ENCODE results near the gene KPNA3.
"Not testable (repeated sequence)": the region's sequence is repeated elsewhere in the genome, so short reads cannot be mapped to it uniquely, and the experiment has no call there.

KPNA3 gene

DNA sequence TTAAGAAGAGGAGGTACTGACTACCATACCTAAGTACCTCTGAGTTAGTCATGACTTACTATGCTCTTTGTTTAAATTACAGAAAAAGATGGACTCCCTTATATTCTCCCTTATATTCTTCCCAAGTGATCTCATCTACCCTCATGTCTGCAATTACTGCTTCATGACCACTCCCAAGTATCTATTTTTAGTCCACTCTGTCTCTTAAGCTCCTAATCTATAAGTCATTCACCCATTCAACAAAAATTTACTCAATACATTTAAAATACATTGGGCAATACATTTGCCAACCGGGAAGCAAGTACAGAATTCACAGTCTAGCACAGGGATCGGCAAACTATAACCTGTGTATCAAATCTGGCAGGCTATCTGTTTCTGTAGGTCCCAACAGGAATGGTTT lies 42.6 kb downstream of the KPNA3 start:
- DNase-seq (ENCODE audit: low spot score) = no peak

DNA sequence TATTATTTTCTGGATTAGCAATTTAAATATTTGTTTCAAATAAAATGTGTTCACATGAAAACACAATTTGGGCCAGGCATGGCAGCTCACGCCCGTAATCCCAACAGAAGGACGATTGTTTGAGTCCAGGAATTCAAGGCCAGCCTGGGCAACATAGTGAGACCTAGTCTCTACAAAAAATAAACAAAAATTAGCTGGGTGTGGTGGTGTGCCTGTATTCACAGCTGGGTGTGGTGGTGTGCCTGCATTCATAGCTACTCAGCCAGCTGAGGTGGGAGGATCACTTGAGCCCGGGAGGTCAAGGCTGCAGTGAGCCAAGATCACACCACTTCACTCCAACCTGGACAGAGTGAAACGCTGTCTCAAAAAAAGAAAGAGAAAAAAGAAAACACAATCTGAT lies 46.4 kb downstream of the KPNA3 start:
- DNase-seq (ENCODE audit: low spot score) = no peak

DNA sequence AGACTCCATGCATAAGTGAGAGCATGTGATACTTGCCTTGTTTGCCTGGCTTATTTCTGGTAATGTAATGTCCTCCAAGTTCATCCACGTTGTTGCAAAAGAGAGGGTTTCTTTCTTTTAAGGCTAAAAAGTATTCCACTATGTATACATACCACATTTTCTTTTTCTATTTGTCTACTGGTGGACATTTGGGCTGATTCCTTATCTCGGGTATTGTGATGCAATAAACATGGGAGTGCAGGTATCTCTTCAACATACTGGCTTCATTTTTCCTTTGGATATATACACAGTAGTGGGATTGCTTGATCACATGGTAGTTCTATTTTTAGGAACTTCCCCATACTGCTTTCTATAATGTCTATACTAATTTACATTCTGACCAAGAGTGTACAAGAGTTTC lies 51.6 kb downstream of the KPNA3 start:
- DNase-seq (ENCODE audit: low spot score) = no peak

DNA sequence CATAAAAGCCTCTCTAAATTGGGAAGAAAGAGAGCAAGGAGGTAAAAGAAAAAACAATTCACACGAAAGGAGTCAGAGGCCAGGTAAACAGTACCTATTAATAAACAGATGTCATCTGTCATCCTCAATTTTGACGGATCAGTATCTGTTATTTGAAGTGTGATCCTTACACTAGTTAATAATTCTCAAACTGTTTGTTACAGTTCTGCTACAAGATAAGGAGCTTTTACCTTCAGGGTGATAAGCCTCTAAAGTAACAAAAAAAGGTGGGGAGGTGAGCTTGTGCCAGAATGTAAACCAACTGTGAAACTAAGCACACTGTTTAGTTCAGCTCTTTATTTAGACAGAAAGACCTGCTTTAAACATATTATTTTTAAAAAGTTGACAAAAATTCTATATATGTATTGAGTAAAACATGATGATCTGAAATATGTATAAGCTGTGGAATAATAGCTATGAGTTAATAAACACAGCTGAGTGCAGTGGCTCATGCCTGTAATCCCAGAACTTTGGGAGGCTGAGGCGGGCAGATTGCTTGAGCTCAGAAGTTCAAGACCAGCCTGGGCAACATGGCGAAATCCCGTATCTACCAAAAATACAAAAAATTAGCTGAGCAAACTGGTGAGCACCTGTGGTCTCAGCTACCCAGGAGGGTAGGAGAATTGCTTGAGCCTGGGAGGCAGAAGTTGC lies 52.8 kb downstream of the KPNA3 start:
- DNase-seq (ENCODE audit: low spot score) = no peak

DNA sequence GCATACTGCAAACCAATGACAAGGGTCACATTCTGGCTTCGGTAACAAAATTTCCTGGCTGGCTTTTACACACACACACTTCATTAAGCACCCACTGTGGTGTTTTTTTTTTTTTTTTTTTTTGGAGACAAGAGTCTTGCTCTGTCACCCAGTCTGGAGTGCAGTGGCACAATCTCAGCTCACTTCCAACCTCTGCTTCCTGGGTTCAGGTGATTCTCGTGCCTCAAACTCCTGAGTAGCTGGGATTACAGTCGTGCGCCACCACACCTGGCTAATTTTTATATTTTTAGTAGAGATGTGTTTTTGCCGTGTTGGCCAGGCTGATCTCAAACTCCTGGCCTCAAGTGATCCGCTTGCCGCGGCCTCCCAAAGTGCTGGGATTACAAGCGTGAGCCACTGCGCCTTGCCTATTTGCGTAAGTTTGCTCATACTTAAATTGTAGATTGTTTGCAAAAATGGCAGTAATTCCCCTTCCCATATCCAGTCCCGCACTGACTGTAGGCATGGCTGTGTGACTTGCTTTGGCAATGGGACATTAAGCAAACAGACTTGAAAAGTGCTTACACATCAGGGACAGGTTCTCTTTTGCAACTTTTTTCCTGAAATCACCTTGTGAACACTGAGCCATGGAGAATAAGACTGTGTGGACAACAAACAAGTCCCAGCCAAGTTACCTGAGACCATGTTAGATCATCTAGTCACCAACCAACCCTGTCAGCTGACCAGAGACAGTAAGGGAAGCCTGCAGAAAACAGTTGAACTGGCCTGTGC lies 59.1 kb downstream of the KPNA3 start:
- no peak for DNase-seq (ENCODE audit: low spot score)

DNA sequence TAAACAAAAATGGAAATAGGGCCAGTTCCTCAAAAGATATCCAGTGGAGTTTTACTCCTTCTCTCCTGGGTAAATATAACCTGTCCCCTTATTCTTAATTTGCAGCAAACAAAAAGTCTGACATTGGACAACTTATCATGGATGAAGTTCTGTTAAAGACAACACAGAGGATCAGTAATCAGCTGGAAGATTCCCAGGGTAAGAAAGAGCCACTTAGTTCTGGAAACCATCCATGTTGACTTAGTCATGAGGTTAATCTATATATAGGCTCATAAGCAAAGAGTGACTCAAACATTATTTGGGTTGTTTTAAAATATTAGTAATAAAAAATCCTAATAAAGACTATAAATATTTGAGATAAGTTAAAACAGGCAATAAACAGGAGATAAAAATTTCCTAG lies 60.7 kb downstream of the KPNA3 start:
- DNase-seq (ENCODE audit: low spot score) = no peak

DNA sequence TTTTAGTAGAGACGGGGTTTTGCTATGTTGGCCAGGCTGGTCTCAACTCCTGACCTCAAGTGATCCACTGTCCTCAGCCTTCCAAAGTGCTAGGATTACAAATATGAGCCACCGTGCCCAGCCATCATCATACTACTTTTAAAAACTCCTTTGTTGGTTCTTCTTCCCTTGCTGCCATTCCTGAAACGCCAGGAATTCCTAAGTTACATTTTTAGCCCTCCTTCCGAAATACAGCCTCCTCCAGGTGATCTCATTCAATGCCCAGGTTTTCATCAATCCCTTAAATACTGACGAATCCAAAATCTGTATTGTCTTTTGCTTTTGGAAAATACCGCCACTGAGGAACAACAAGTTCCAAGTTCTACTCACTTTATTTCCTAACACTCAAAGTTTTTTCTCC lies 75.9 kb downstream of the KPNA3 start:
- DNase-seq (ENCODE audit: low spot score) = no peak

DNA sequence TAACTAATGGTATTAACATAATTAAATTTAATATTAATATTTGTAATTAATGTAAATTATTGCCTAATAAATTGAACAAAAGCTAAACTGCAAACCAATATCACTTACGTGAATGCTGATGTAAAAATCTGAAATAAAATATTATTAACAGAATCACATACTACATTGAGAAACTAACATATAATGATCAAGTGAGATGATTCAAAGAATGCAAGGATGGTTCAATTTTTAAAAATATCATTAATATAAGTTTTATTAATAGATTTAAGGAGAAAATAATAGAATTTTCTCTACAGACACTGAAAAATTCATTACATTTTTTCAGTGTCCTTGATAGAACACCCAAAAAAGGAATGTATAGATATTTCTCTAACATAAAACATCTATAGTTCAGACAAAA lies 77.7 kb downstream of the KPNA3 start:
- DNase-seq (ENCODE audit: low spot score) = no peak

DNA sequence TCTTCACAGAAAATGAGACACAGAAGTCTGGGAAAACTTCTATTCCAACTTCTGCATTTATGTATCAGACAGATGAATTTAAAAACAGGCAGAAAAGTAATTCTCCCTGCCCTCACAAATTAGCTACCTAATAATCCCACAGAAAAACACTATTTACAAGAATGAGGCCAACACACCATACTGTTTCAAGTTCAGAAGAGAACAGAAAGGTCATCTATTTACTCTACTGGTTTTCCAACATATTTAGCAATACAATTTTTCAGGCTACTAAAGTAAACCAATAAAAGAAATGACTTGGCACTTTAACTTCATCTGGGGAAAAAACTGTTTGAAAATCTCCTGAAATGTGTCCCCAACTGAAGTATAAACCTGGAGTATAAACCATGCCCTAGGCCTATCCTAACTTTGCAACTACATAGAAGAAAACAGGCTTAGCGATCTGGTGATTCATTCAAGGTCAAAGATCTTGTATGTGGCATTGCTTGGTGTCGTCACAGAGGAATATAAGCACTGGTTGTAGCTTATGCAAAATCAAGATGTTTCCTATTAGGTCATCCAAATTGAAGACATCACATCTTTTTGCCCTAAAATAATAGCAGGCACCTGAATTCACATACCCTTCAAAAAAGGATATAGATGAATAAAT lies 81.1 kb downstream of the KPNA3 start:
- DNase-seq (ENCODE audit: low spot score) = no peak

DNA sequence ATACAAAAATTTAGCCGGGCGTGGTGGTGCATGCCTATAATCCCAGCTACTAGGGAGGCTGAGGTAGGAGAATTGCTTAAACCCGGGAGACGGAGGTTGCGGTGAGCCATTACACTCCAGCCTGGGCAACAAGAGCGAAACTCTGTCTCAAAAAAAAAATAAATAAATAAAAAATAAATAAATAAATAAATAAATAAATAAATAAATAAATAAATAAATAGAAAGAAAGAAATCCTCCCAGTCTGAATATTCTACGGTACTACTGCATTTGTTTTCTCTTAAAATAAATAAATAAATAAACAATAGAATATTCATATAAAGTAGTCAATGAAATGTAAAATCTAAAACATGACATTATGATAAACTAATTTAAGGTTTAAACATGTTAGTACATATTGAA lies 88.2 kb downstream of the KPNA3 start:
- not testable (repeated sequence) for DNase-seq (ENCODE audit: low spot score)

DNA sequence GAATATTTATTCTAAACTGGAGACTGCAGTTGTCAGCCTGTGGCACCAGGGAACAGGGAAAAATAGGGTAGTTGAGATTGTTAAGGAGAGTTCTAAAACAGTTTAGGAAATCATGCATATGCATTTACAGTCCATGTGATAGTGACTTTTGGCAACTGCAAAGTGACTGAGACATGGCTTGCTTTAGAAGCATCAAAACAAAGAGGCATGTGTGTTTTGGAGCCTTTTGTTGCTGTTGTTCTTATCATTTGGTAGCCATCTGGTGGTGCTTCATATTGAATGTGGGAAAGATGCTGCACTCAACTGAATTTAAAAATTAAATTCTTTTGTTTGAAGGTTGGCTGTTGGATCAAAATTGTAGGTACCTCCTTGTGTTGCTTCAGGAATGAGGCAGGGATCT lies 91.0 kb downstream of the KPNA3 start:
- no peak for DNase-seq (ENCODE audit: low spot score)

DNA sequence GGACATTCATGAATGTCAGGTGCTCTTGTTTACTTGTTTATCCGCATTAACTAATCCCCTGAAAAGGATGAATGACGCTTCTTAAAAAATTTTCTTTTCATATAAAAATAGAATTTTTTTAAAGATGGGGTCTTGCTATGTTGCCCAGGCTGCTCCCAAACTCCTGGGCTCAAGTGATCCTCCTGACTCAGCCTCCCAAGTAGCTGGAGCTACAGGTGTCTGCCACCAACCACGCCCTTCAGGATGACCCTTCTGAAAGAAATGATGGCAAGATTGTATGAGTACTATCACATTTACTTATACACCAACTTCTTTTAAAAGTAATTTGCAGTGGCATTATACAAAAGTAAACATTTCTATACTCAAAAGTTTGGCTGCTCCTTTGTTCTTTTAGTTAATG lies 95.0 kb downstream of the KPNA3 start:
- no peak for DNase-seq (ENCODE audit: low spot score)

DNA sequence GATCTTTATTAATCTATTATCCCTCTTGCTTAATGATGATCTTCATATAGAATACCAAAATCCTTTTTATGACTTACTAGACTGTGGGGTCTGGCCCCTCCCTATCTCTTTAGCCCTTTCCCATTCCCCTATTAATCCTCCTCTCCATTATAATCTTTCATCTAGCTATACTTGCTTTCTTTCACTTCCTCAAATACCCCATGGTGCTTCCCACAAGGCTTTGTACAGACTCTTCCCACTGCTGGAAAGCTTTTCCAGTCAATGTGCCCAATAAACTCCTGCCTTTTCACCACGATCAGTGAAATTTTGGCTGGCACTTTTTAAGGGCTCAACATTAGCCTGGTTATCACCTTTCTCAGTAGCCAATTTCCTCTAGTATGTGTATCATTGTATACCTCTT lies 98.0 kb downstream of the KPNA3 start:
- DNase-seq (ENCODE audit: low spot score) = no peak

DNA sequence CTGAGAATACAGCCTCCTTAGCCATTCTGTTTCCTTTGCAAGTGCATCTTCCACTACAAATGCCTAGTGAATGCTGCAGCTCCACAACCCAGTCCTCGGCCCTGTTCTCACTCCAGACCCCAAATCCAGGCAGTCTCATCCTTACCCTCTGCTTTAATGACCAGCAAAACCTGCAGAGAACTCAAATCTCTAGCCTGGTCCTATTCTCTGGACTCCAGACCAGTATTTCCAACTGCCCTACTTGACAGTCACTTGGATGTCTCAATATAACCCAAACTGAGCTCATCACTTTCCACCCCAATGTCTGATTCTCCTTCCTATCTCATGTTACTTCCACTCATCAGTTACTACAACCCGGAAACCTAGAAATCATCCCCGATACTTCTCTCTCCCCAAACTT lies 98.6 kb downstream of the KPNA3 start:
- no peak for DNase-seq (ENCODE audit: low spot score)

DNA sequence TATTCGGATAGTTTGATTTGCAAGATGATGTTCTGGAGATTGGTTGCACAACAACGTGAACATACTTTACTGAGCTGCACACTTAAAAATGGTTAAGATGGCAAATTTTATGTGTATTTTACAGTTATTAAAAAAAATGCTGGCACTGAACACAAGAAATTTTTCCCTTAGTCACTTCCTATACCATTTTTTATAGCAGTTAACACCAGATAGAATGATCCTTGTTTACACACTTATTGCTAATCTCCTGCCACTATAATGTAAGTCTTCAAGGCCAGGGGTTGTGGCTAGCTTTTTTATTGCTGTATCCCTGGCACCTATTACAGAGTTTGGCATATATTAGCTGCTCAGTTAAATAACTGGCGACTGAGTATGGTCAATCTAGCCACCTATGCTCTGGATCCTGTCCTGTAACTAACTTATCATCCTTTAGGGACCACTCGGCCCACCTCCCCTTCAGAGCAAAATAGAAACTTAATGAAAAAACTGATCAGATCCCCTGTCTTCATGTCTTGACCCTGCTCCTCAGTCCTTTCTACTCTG lies 99.2 kb downstream of the KPNA3 start:
- DNase-seq (ENCODE audit: low spot score) = no peak

DNA sequence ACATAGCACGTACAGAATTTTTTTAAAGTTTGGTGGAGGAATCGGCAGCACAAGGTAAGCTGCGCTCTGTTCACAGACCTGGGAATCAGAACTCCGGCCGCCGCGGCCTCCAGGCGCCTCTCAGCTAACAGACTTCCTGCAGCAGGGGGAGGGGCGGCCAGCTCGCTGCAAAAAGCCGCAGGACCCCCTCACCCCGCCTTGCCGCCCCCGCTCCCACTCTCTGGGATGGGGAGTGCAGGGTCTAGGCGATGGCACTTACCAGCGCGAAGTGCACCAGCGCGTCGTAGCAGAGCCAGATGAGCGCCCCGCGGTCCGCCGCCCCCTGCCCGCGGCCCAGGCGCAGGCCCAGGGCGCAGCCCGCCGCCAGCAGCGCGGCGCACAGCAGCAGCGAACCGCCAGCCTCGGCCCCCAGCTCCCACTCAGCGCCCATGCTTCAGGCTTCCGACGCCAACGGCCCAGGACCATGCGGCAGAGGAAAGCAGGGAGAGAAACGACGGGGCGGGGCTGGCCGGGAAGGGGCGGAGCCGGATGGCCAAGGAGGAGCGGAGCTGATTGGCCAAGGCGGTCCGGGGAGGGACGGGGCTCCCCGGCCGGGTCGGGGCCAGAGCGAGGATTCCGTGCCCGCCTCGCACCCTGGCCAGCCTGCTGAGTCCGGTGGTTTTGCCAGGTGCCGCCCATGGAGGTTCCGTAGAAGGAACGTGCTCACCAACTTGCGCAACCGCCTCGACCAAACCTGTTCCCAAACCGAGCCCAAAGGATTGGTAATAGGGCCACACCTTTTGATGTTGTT lies 101.3 kb downstream of the KPNA3 start, which contains the start of gene EBPL:
EBPL (minus strand) TSS at position 492 of the 790 bp plus-strand sequence; CDS start at position 430, 62 bp downstream.
- DNase-seq (ENCODE audit: low spot score) = peak; percentile 96

DNA sequence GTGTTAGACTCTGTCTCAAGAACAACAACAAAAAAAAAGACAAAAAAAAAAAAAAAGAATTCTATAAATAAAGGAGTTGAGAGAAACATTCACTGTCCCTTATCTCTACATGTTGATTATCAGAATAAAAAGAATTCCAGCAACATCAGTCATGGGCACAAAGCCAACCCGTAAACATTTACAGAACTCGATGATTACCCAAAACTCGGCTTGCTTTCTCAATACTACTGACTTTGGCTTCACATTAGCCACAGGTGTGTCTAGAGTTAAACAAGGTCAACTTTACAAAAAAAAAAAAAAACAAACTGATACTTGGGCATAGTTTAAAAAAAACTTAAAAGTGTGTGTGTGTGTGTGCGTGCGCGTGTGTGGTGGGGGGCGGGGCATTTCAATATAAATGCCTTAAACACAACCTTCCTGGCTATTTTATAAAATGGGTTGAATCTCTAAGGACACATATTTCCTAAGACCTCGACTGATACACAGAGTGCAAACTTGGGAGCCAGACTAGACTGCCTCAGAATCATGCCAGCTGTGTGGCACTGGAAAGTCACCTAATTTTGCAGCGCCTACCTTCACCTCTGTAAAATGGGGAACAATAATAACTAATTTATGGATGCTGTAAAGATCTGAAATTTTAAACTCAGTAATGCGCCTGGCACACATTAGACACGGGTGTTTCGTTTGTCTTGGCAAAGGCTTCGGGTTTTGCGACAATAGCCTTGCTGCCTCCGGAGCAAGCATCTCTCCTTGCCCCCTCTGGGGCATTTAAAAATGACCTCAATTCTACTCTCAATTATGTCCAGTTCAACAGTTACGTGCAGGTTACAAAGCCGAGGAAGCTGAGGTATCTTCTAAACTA lies 102.1 kb downstream of the KPNA3 start:
- no peak for DNase-seq (ENCODE audit: low spot score)

DNA sequence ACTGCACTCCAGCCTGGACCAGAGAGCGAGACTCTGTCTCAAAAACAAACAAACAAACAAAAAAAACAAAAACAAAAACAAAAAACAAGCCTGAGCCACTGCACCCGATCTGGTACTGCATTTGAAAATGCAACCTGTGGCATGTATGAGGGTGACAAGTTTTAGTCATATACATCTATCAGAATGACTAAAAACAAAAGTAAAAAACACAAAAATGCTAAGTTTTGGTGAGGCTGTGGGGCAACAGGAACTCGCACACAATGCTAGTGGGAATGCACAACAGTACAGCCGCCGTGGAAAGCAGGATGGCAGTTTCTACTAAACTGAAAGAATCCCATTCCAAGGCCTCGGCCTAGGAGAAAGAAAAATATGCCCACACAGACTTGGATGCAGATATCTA lies 109.0 kb downstream of the KPNA3 start:
- no peak for DNase-seq (ENCODE audit: low spot score)

DNA sequence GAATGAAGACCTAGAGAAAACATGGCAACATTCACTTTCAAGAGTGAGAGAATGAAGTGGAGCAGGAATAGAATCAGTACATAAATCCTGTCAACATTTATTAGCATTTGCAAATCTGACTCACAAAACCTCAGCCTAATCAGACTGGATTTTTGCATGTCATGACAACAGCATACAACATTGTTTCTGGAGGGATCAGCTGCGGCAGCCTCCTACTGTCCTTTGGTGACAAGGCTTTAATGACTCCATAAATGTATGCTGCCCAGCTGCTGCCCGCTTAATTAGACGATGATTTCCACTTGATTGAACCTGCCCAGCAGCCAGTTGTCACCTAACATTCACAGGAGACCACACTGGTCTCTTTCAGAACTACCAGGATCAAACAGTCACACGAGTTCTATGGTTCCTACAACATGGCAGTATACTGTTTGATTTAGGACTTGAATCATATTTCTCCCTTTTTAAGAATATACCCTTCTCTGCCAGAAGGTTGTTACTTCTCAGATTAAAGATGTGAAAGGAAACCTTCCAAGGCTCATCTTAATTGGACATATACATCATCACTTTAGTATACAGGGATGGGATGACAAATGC lies 110.5 kb downstream of the KPNA3 start:
- no peak for DNase-seq (ENCODE audit: low spot score)

DNA sequence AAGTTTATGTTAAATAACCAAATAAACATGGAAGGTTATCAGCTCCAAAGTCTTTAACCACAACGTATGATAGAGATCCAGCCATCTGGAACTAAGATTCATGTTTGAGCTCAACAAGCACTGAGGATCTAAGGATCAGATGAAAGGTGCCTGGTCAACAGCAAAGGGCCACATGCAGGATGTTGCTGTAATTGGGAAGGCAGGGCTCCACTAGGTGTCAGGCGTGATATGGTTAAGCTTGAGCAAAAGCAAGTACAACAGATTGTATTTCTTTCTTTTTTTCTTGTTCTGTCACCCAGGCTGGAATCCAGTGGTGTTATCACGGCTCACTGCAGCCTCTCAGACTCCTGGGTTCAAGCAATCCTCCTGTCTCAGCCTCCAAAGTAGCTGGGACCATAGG lies 113.2 kb downstream of the KPNA3 start:
- DNase-seq (ENCODE audit: low spot score) = no peak
